HG03378 (cell line): ENCODE measurements around the gene USP13.

ENCODE experiments used
- ATAC-seq: cut with Tn5 transposase; IDR thresholded peaks from one replicate; pipeline ENCODE4 v1.9.1; 2021; ENCODE audit warnings: mild to moderate bottlenecking, moderate library complexity; ENCODE audit not compliant: unreplicated experiment

The USP13 gene

GRCh38 chr3:179837374-179837773, 184.5 kb downstream of the USP13 start:
- no peak for ATAC-seq
